Sigmoid colon (tissue), 4 donors: ENCODE measurements around the gene SMAD6.

ENCODE experiments used
- POLR2A ChIP-seq, 2 donors: fragments of 450-650 bp; IDR thresholded peaks; one replicate each; pipeline ENCODE4 v1.6.1; 2016; ENCODE audit warnings: antibody characterized with exemption in 2 of 2, mild to moderate bottlenecking in 2 of 2, moderate library complexity in 2 of 2
- POLR2AphosphoS5 ChIP-seq, 4 donors: sonication (generic); formaldehyde crosslinking; IDR thresholded peaks; one replicate each; pipeline ENCODE4 v1.6.1; 2017; ENCODE audit warnings: antibody characterized with exemption in 4 of 4
- TF ChIP-seq, protein P1 (sequence below), 4 experiments: fragments of 450-650 bp in 3 of 4; fragments of 200-600 bp in 1 of 4; IDR thresholded peaks; one replicate each; pipeline ENCODE4 v1.5.1; 2016 to 2019; ENCODE audit warnings: antibody characterized with exemption in 4 of 4, mild to moderate bottlenecking in 3 of 4, moderate library complexity in 2 of 4

DNA sequence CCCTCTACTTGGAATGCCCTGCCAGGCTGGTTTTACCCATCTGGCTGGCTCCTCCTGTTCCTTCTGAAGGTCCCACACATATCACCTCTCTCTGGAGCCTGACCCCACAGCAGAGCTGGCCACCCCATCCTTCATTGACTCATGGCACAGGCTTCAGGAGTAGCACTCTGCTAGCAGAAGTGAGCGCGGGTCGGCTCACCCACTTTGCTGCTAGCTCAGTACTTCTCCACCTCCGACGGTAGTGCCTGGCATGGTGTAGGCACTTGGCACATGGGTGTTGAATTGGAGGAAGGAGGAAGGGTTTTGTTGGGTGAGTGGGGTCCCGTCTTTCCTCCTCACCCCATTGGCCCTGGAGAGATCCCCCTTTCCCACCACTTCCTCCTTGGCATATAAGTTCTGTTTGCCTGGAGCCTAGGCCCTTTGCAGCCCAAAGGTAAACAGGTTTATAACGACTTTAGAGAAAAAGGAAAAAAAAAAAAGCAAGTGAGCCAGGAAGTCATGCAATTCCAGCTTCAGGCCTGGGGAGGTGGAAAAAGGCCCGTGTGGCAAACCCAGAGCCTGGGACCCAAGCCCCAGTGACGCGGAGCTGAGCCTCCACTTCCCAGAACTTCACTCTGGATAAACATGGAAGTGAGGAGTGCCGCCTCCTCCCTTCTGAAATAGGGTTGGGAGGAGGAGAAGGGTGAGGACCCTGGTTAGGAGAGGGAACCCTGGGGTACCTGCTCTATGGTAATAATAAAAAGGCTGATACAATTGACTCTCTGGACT is 35.4 kb downstream of the SMAD6 start:
- TF ChIP-seq POLR2A (IDR thresholded peaks at IDR 0.05), result no peak
- TF ChIP-seq, protein P1, sequence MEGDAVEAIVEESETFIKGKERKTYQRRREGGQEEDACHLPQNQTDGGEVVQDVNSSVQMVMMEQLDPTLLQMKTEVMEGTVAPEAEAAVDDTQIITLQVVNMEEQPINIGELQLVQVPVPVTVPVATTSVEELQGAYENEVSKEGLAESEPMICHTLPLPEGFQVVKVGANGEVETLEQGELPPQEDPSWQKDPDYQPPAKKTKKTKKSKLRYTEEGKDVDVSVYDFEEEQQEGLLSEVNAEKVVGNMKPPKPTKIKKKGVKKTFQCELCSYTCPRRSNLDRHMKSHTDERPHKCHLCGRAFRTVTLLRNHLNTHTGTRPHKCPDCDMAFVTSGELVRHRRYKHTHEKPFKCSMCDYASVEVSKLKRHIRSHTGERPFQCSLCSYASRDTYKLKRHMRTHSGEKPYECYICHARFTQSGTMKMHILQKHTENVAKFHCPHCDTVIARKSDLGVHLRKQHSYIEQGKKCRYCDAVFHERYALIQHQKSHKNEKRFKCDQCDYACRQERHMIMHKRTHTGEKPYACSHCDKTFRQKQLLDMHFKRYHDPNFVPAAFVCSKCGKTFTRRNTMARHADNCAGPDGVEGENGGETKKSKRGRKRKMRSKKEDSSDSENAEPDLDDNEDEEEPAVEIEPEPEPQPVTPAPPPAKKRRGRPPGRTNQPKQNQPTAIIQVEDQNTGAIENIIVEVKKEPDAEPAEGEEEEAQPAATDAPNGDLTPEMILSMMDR (IDR thresholded peaks at IDR 0.05), result no peak
- no peak for TF ChIP-seq POLR2AphosphoS5 (IDR thresholded peaks at IDR 0.05)
